ENCODE results near the gene PRRT2. TPM values are rescaled to one million over a fixed set of nuclear protein-coding genes. Genes with fewer than 3 reads are reported as not detected.

The PRRT2 gene
- total and polyA plus RNA-seq, 2 donors from 2014 or later: 0.88 to 1.9 TPM

DNA sequence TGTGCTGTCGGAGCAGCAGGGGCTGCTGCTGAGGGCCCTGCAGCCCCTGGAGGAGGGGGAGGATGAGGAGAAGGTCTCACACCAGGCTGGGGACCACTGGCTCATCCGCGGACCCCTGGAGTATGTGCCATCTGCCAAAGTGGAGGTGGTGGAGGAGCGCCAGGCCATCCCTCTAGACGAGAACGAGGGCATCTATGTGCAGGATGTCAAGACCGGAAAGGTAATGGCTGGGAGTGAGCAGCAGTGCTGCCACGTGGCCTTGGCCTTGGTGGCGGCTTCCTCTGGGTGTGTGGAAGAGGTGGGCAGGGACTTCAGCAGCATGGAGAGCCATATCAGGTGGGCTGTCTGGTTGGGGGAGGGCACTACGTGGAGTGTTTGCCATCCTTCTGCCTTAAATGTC lies 28.2 kb downstream of the PRRT2 start:
- intact Hi-C loops (cut with DNase I): no loop called here
- Histone ChIP-seq H3K36me3 (ENCODE audit: control insufficient read depth in 2 of 3, insufficient read depth in 3 of 3, low read length in 3 of 3) (peaks cover 0 to 59% (median 31%) of the 10 kb centered on the region in 3 donors), H3K4me1 (ENCODE audit: control insufficient read depth in 2 of 3, insufficient read depth in 2 of 3, low read depth in 1 of 3, low read length in 3 of 3) (no peaks in the 10 kb centered on the region), H3K4me3 (ENCODE audit: low read length in 3 of 3) (no peak overlapping the region), H3K9me3 (ENCODE audit: control insufficient read depth in 2 of 3, insufficient read depth in 1 of 3, low read length in 3 of 3) (no peaks in the 10 kb centered on the region), H3K27me3 (ENCODE audit: control insufficient read depth, insufficient read depth, low read length) (no peaks in the 10 kb centered on the region), H3K9ac (ENCODE audit: low read length in 3 of 3) (no peak overlapping the region), H3K27ac (ENCODE audit: low read depth in 2 of 2, low read length in 2 of 2) (no peak overlapping the region)
- no peak for DNase-seq
- TF ChIP-seq CTCF (IDR thresholded peaks at IDR 0.05; ENCODE audit: borderline replicate concordance, extremely low read depth, insufficient read depth): no peak
- FAIRE-seq: no peak

GRCh38 chr16:29841631-29842030 lies 29.6 kb downstream of the PRRT2 start:
- no peak overlapping the region for H3K4me3 ChIP-seq (ENCODE audit: low read length in 3 of 3)
- no peaks in the 10 kb centered on the region for H3K9me3 ChIP-seq (ENCODE audit: control insufficient read depth in 2 of 3, insufficient read depth in 1 of 3, low read length in 3 of 3)
- DNase-seq (no peak), FAIRE-seq (no peak)
- no peak for TF ChIP-seq CTCF (IDR thresholded peaks at IDR 0.05; ENCODE audit: borderline replicate concordance, extremely low read depth, insufficient read depth)
- H3K27me3 ChIP-seq (ENCODE audit: control insufficient read depth, insufficient read depth, low read length): no peaks in the 10 kb centered on the region
- H3K4me1 ChIP-seq (ENCODE audit: control insufficient read depth in 2 of 3, insufficient read depth in 2 of 3, low read depth in 1 of 3, low read length in 3 of 3): no peaks in the 10 kb centered on the region
- no peak overlapping the region for H3K27ac ChIP-seq (ENCODE audit: low read depth in 2 of 2, low read length in 2 of 2)
- peaks cover 0 to 67% (median 40%) of the 10 kb centered on the region in 3 donors for H3K36me3 ChIP-seq (ENCODE audit: control insufficient read depth in 2 of 3, insufficient read depth in 3 of 3, low read length in 3 of 3)
- no peak overlapping the region for H3K9ac ChIP-seq (ENCODE audit: low read length in 3 of 3)
- intact Hi-C loops (cut with DNase I): no loop called here

DNA sequence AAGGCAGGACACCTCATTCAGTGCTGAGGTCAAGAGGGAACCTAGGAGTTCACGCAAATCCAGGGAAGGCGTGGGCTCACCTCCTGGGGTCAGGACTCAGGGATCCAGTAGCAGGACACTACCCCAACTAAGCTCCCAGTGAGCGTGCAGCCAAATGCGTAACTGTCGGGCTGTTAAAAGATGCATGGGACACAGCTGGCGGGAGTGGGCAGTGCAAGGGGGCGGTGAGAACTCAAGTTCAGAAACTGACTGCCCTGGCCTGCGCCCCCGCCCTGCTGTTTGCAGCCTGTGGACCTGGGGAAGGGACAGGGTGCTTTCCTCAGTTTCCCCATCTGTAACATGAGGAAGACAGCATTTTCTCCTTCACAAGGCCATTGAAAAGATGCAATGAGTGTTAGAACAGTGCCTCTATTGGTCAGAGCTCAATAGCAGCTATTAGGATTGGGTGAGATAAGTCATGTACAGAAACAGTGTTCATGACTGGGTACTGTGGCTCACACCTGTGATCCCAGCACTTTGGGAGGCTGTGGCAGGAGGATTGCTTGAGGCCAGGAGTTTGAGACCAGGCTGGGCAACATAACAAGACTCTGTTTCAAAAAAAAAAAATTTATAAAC lies 30.8 kb downstream of the PRRT2 start:
- FAIRE-seq (no peak), DNase-seq (no peak)
- no peaks in the 10 kb centered on the region for H3K9me3 ChIP-seq (ENCODE audit: control insufficient read depth in 2 of 3, insufficient read depth in 1 of 3, low read length in 3 of 3)
- H3K9ac ChIP-seq (ENCODE audit: low read length in 3 of 3): no peak overlapping the region
- TF ChIP-seq CTCF (IDR thresholded peaks at IDR 0.05; ENCODE audit: borderline replicate concordance, extremely low read depth, insufficient read depth): no peak
- no peak overlapping the region for H3K27ac ChIP-seq (ENCODE audit: low read depth in 2 of 2, low read length in 2 of 2)
- no peaks in the 10 kb centered on the region for H3K4me1 ChIP-seq (ENCODE audit: control insufficient read depth in 2 of 3, insufficient read depth in 2 of 3, low read depth in 1 of 3, low read length in 3 of 3)
- intact Hi-C loops (cut with DNase I): no loop called here
- H3K36me3 ChIP-seq (ENCODE audit: control insufficient read depth in 2 of 3, insufficient read depth in 3 of 3, low read length in 3 of 3): peaks cover 0 to 64% (median 40%) of the 10 kb centered on the region in 3 donors
- H3K27me3 ChIP-seq (ENCODE audit: control insufficient read depth, insufficient read depth, low read length): no peaks in the 10 kb centered on the region
- H3K4me3 ChIP-seq (ENCODE audit: low read length in 3 of 3): no peak overlapping the region

DNA sequence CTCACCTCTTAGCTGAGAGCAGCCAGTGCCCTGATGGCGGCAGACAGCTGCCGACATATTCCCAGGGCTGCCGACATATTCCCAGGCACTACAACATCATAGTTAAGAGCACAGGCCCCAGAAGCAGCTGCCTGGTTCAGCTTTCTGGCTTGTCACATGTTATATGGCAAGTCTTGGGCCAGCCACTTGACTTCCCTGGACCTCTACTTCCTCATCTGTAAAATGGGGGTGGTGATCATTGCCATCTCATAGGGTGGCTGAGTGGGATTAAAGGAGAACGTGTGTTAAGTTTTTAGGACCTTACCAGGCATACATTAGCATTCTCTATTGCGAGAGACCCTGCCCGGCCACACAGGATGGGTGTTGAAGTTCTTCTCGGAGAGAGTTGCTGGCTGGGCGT lies 31.9 kb downstream of the PRRT2 start:
- FAIRE-seq (no peak), DNase-seq (no peak)
- TF ChIP-seq CTCF (IDR thresholded peaks at IDR 0.05; ENCODE audit: borderline replicate concordance, extremely low read depth, insufficient read depth): no peak
- Histone ChIP-seq H3K27ac (ENCODE audit: low read depth in 2 of 2, low read length in 2 of 2) (no peak overlapping the region), H3K27me3 (ENCODE audit: control insufficient read depth, insufficient read depth, low read length) (no peaks in the 10 kb centered on the region), H3K9me3 (ENCODE audit: control insufficient read depth in 2 of 3, insufficient read depth in 1 of 3, low read length in 3 of 3) (no peaks in the 10 kb centered on the region), H3K4me1 (ENCODE audit: control insufficient read depth in 2 of 3, insufficient read depth in 2 of 3, low read depth in 1 of 3, low read length in 3 of 3) (no peaks in the 10 kb centered on the region), H3K4me3 (ENCODE audit: low read length in 3 of 3) (no peak overlapping the region), H3K36me3 (ENCODE audit: control insufficient read depth in 2 of 3, insufficient read depth in 3 of 3, low read length in 3 of 3) (peaks cover 0 to 56% (median 38%) of the 10 kb centered on the region in 3 donors), H3K9ac (ENCODE audit: low read length in 3 of 3) (no peak overlapping the region)
- intact Hi-C loops (cut with DNase I): no loop called here
